Erythroblast (primary cell): ENCODE results near the gene NDRG3.

Experiments
- GATA1 ChIP-seq: IDR thresholded peaks from 2 replicates; pipeline ENCODE4 v1.6.1; 2011; ENCODE audit warnings: low read depth, mild to moderate bottlenecking, control low read depth, low read length, moderate library complexity
- POLR2A ChIP-seq: IDR thresholded peaks from 2 replicates; pipeline ENCODE4 v1.6.1; 2011; ENCODE audit warnings: mild to moderate bottlenecking, low read length

DNA sequence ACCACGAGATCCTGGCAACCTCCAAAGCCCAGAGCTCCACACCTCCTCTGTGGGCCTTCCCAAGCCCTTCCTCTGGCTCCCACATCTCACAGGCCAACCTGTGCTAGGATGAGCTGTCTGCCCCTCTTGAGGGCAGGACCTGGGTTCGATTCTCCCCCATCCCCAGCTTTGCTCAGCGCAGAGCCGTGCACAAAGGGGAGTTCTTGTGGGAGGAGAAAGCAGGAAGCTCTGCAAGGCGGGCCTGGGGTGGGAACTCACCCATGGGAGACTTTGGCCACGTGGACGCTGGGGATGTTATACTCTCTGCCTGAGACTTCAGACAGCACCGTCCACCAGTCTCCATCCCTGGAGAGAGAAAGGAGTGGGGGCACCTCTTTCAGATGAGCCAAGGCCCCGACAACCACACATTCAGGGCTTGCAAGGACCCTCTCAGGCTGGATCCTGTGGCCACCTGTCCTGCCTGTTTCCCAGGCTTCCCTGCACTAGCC lies 112.6 kb downstream of the NDRG3 start:
- TF ChIP-seq POLR2A (no peak), GATA1 (no peak)
